ENCODE results near the gene TBC1D22A.

DNA sequence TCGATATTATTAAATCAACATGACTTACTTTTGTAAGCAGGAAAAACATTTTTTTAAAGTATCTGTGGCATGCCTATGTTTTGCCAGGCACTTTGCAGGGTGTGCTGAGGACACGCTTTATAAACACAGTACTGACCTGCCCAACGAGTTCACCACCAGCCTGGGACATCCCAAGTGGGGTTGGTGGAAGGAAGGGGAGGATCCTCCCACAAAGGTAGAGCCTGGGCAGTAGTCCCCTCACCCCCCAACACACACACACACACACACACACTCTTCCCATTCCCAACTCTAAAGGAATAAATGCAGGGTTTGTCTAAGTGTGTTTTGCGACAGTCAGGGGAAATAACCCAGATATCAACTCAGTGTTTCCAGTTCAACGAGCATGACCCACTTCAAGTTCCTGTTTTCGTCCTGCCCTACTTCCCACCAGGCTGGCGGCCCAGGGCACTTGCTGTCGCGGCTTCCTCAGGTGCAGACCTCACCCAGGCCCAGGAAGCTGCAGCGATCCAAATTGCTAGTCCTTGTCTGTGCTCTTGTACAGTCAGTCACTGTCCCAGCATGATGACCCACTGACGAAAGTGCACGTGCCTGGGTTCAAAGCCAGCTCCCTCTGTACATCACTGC is 27.5 kb upstream of the TBC1D22A start:
- TF ChIP-seq, protein P1, sequence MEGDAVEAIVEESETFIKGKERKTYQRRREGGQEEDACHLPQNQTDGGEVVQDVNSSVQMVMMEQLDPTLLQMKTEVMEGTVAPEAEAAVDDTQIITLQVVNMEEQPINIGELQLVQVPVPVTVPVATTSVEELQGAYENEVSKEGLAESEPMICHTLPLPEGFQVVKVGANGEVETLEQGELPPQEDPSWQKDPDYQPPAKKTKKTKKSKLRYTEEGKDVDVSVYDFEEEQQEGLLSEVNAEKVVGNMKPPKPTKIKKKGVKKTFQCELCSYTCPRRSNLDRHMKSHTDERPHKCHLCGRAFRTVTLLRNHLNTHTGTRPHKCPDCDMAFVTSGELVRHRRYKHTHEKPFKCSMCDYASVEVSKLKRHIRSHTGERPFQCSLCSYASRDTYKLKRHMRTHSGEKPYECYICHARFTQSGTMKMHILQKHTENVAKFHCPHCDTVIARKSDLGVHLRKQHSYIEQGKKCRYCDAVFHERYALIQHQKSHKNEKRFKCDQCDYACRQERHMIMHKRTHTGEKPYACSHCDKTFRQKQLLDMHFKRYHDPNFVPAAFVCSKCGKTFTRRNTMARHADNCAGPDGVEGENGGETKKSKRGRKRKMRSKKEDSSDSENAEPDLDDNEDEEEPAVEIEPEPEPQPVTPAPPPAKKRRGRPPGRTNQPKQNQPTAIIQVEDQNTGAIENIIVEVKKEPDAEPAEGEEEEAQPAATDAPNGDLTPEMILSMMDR (IDR thresholded peaks at IDR 0.05) = no peak
- no peak for TF ChIP-seq POLR2A (IDR thresholded peaks at IDR 0.05)

Data from ovary (tissue), 3 donors.